GM18526 (cell line): ENCODE results near the gene YES1.

Experiments used
- POLR2A ChIP-seq: IDR thresholded peaks from 3 replicates; pipeline ENCODE4 v1.6.1; 2011; ENCODE audit not compliant: insufficient read length; ENCODE audit errors: extremely low read depth

YES1 gene

DNA sequence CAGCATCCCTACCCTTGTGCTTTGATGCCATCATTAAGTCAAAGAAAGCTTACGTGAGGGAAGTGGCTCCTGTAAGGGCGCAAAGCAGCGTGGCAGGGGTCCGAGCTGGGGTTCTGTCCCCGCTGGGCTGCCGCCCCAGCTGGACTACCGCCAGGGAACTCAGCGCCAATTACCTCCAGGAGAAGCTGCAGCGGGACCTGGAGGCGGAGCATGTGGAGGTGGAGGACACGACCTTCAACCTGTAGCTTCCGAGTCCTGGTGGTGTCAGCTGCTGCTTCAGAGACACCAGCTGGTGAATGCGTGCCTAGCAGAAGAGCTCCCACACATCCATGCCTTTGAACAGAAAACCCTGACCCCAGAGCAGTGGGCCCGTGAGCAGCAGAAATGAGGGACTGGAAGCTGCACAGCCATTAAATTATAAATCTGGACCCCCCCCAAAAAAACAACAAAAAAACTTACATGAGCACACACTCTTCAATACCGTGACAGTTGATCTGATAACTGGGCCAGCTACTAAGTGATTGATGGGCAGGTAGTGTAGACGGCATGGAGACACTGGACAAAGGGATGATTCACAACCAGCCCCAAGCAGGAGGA is 20.1 kb upstream of the YES1 start:
- TF ChIP-seq POLR2A, result no peak

DNA sequence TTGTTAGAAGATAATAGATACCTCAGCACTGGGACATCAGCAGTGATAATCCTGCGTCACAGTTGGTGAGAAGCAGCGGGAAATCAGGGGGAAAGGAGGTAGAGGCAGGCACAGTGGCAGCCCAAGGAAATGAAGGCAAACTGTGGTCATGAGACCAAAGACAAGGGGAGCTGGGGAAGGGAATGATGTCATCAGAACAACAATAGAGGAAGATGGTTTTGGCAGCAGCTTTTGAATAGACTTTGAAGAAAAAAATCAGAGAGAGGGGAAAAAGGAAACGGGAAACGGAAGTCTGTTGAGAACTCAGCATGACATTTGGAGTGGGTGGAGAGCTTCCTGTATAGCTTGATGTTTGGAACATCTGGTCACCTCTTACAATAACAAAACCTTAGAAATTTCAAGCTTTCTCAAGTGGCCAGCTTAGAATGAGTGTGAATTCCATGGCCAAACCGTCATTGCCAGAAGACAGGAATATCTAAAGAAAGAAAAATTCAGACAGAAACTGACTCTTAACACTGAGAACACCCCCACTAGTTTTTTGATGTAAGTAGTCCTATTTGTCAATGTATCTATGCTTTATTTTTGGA is 18.4 kb upstream of the YES1 start:
- no peak for TF ChIP-seq POLR2A

DNA sequence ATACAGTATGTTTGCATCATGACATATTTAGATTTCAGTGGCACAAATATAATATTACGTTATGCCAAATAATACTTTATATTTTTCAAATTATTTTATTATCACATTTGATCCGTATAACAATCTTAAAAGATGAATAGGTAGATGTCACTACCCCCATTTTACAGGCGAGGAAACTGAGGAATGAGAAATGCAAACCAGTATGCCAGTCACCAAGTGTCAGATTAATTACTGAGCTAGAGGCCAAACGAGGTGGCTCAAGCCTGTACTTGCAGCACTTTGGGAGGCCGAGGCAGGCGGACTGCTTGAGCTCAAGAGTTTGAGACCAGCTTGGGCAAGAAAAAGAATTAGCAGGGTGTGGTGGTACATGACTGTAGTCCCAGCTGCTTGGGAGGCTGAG is 17.4 kb upstream of the YES1 start:
- no peak for TF ChIP-seq POLR2A

DNA sequence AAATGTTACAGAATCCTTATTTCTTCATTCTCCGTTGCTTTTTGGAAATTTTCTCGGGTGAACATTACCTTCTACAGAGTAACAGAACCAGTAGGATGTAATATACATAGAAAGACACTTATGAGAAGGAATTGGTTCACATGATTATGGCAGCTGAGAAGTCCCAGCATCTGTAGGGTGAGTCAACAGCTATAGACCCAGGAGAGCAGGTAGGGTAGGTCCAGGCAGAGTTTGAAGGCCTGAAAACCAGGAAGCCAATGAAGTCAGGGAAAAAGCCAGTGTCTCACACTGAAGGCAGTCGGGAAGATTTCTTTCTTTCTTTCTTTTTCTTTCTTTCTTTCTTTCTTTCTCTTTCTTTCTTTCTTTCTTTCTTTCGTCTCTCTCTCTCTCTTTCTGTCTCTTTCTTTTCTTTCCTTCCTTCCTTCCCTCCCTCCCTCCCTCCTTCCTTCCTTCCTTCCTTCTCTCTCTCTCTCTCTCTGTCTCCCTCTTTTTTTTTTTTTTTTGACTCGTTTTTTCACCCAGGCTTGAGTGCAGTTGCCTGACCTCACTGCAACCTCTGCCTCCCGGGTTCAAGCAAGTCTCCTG is 15.1 kb upstream of the YES1 start:
- no peak for TF ChIP-seq POLR2A

DNA sequence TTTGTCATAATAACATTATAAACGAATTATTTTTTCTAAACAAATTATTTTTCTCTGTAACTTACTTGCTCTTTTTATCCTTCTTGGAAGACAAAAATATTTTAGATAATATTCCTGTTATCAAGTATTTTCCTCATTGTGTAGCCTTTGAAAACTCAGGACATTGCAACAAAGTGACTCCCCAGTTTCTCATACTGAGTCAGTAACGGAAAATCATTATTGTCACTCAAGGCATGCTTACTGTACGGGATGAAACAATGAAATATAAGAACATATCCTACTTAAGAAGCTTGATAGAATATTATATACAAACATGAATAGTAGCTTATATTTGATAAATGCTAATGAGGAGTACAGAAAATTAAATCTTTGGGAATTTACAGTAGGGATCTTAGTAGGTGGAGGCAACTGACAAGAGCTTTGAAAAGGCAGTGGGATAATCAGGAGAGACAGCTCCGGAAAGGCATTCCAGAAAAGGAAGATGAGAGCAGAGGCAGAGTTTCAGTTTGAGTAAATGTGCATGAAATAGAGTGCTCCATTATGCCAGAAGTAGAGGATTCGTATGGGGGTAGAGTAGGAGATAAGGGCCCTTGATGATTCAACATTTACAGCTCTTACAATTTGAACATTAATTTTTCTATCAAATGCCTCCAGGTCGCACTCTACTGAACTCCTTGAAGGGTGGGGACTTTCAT is 14.0 kb upstream of the YES1 start:
- no peak for TF ChIP-seq POLR2A

DNA sequence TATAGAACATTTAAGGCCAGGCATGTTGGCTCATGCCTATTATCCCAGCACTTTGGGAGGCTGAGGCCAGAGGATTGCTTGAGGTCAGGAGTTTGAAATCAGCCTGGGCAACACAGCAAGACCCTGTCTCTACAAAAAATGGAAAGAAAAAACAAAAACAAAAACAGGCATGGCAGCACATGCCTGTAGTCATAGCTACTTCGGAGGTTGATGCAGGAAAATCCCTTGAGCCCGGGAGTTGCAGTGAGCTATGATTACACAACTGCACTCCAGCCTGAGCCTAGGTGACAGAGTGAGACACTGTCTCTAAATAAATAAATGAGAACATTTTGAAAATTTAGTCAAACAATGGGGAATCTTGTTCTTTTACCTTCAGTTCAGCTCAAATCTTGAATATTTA is 12.1 kb upstream of the YES1 start:
- no peak for TF ChIP-seq POLR2A

DNA sequence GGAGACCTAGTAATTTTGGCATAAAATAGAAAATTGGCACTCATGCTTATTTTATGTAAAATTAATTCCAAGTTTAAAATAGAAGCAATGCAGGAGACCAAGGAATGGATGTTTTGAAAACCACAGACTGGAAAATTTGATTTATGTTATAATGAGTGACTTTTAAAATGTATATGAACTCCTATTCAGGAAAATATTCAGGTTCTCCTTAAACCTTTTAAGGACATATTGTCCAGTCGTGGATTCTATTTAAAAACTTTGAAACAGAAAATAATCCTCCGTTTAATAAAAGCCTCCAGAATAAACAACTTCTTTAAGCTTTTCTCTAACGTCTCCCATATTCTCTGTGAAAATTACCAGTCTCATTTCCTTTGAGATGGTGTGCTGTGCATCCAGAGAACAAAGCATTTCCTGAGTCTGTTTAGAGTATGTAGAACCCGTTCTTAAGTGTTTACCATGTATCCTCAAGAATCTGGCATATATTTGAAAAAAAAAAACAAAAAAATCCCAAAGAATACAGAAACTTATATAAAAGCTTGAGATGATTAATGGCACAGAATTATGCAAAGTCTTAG is 8.6 kb upstream of the YES1 start:
- TF ChIP-seq POLR2A, result no peak

DNA sequence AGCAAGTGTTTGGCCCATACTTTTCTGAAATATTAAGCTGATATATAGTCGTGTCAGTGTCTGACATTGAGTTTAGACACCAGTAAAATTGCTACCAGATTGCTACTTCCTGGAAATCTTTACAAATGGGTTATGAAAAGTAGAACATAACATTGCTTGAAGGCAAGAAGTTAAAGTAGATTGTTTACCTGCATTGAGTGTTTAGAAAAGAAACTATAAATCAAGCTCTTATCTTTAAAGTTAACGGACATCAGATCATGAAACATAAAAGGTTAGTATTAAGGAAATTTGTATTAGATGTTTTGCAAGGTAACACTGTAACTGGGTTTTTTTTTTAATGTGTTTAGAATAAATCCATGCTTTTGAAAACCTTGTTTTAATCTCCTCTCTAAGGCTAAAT is 4.8 kb upstream of the YES1 start:
- no peak for TF ChIP-seq POLR2A

DNA sequence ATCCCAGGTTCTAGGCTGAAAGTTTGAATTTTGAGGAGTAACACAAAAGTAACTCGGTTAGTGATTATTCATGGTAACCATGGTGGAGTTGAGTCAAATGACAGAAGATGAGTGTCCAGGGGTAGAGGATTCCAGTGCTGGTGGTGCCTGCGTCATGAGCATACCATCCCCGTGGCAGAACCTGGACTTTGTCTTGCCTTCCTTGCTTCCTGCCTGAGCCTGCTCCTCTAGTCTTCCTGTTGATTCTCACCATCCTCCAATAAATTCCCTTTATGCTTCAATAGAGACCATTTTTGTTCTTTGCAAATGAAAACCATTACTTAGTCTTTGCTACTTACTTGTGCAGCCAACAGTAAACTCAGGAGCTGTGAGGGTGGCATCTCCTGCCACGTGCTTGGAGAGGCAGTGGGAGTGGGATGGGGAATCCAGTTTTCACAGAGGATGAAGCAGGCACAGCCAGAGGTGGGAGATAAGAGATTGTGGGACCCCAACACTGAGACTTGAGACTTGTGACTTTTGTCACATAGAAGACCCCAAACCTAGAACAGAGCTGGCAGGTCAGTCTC is 4.1 kb upstream of the YES1 start:
- TF ChIP-seq POLR2A, result no peak

DNA sequence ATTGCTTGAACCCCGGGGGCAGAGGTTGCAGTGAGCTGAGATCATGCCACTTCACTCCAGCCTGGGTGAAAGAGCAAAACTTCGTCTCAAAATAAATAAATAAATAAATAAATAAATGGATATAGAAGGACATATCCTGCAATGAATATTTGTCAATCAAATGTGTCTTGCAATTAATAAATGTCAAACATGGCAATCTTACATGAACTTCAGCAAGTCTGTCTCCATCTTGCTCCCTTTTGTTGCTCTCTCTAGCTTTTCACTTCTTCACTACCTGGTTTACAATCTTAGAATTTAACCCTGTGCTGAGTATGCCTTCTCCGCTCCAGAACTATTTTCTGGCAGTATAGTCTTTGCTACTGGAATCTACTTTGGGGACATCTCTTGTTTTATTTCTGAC is 3.3 kb upstream of the YES1 start:
- no peak for TF ChIP-seq POLR2A

DNA sequence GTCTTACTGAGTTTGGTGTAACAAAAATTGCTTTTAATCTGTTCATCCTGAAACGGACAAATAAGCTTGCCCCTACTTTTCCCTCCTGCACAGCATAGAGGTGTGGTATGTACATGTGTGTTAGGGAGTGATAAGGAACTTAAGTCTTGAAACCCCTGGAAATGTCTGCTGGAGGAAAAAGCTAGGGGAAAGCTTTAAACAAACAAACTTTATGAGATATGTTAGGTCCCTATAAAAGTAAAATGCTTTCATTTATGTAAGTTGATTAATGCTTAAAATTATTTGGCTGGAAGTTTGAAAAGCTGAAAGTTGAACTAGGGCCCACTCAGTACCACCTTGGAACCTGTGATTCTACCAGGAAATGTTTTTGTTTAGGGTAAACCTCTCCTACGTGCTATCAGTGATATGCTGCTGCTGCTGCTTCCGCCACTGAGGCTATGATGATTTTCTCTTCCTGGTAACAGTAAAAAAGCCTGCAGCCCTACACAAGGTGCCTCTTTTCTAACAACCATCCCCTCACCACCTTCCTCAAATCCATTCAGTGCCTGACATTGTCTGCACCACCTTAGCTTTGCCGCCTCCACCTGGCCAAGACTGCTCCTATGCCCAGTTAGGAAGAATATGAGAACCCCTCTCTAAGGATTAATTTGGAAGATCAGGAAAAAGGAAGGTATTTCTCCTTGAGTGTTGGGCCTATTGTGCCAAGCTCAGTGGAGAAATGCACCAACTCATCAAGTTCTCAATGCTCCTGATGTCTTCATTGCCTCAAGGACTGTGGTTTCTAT is 2.5 kb upstream of the YES1 start:
- no peak for TF ChIP-seq POLR2A

DNA sequence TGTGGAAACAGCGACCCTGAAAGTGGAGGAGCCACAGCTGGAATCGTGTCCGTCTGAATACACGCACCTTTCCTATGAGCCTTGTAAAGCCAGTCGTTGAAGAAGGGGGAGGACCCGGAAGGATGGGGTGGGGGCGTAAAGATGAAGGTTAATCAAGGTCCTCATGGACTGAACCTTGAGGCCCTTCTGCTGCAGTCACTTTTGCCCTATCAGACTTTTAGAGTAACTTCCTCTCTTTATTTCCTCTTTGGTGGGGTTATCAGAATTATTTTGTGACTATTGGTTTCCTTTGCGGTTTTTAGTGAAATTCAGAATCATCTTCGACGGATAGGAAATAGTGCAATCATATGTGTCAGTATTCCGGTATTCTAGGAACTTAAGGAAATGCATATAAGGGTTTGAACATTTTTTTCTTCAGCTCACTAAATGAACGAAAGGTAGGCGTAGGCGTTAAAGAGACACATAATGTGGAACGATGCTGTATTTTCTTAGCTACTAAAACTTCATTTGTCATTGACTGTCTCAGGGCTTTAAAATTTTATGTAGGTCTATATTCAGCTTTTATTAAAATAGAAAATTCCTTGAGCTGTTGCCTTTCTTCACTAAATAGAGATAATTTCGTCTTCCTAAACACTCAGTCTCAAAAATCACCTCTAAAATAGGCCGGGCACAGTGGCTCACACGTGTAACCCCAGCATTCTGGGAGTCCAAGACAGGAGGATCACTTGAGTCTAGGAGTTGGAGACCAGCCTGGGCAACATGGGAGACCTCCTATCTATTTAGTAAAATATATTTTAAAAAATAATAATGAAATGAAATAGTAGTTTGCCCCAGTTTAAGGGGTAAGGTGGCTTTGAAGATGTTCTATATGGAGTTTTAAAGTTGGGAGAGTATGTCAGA is 1.4 kb upstream of the YES1 start:
- TF ChIP-seq POLR2A, result no peak

DNA sequence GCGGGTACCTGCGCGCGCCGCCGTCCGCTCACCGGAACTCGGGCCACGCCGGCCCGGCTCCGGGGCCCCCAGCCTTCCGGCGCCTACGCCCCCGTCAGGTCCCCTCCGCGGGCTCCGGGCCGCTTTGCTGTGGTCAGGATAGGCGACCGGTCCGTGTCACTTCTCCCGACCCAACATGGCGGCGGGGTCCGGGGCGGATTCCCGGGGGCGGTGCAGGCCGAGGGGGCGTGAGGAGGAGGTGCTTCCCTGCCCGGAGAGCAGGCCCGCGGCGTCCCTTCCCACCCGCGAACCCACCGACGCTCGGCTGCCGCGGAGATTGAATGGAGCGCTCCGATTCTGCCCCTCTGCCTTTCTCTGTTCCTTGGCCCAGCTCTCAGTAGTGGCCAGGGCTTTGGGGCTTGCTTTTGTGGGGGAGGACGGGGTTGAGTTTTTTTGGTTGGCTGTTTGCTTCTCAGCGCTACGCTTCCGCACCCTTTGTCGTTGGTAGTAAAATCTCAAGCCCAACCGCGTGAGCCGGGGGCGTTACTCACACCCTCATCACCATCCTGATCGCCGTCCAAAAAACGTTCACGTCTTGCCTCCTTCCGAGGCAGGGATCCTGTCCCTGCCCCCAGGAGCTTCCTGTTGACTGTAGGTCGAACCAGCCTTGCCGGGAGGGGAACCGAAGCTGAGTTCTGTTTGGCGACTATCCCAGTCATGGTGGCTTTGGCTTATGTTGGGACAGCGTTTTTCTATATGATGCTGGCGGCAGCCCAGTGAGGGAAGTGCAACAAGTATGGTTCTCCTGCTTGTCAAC is 532 bp upstream of the YES1 start:
- peak; percentile 65 for TF ChIP-seq POLR2A
